ENCODE measurements around the gene MFRP. TPM values are rescaled to one million over a fixed set of nuclear protein-coding genes. Genes with fewer than 3 reads are reported as not detected.

MFRP gene
- not detected for total RNA-seq
- long read RNA-seq, partial matches to known transcripts: 2 of 2 reads
- long read RNA-seq, other reads (novel, unspliced or antisense): 0 of 2 reads

DNA sequence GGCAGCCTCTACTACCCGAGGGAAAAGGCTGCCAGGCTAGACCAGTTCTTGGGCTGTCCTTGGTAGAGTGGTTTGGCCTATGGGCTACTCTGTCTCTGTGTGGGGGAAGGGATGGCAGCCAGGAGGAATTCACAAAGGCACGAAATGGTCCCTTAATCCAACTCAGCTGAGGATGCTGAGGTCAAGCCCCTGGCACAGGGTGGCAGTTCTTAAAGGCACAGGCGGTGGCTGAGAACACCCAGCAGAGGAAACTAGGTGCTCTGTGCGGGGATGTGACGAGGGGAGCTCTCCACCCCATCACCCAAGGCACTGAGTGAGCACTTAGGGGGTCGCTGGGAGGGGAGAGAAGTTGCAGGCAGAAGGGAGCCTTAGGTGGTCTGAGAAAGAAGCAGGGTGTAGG is at the start of gene MFRP:
MFRP (minus strand) TSS at position 101 of the 400 bp plus-strand sequence. CDS start 192 bp downstream, outside the sequence.
- no peak for DNase-seq (ENCODE audit: low spot score)

DNA sequence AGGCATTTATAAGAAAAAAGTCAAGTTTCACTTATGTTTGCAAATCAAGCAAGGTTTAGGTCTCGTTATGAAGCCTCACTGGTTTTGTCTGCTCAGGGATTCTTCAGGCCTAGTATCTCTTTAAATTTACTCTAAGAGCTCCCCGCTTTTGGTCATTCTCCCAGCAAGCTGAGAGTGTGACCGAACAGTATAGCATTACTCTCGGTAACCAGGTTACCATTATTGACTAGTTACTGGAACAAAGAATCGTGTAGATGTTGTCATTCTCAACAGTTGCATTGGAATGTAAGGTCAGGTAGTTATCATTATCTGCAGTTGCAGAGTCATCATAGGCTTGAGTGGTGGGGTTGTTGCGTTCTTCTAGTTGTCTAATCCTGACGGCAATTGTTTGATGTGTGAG is 44.8 kb upstream of the MFRP start:
- DNase-seq (ENCODE audit: low spot score): no peak

DNA sequence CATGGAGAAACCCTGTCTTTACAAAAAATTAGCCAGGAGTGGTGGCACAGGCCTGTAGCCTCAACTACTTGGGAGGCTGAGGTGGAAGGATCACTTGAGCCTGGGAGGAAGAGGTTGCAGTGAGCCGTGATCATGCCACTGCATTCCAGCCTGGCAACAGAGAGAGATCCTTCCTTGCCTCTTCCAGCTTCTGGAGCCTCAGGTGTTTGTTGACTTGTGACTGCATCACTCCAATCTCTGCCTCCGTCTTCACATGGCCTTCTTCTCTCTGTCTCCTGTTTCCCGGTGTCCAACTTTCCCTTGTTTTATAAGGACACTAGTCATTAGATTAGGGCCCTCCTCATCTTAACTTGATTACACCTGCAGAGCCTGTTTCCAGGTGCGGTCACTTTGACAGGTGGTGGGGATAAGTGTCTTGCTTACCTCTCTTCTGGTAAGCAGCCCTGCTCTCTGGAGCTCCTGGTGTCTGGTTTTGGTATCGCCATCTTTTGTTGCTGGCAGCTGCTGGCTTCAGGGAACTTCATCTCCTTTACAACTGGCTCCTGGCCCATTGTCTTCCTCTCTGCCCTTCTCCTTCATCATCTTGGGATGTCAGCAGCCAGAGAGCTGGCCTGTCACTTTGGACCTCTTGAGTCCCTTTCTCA is 43.2 kb upstream of the MFRP start:
- no peak for DNase-seq (ENCODE audit: low spot score)

DNA sequence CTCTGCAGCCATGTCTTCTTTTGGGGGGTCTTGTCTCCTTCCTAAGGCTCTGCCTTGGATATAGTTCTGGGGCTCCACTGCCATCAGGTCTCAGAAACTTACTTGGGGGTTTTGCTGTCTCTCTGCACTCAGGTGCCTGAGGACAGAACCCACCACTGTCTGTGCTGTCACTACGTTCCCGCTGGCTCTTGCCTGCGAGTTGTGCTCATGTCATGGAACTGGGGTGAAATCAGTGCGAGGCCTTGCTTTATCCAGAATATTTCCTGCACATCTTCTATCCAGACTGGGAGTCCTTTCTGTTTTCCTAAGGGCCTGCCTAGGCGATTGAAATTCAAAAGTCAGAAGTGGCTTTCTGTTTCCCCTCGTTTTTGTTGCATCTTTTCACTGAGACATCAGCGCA is 41.6 kb upstream of the MFRP start:
- no peak for DNase-seq (ENCODE audit: low spot score)

DNA sequence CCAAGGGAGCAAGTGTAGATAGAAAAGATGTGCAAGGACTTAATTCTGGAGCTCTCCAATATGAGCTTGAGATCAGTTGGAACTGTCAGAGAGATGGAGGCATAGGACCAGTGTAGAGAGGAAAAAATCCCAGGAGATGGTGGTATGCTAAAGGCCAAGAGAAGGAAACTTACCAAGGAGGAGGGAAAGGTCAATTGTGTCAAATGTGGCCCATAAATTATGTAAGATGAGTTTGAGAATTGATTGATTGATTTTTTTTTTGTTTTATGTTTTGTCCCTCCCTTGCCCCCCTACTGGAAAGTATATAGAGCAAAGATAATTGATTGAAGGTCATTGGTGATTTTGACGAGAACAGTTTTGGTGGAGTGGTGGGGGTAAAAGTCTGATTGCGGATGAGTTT is 37.8 kb upstream of the MFRP start:
- DNase-seq (ENCODE audit: low spot score): no peak

DNA sequence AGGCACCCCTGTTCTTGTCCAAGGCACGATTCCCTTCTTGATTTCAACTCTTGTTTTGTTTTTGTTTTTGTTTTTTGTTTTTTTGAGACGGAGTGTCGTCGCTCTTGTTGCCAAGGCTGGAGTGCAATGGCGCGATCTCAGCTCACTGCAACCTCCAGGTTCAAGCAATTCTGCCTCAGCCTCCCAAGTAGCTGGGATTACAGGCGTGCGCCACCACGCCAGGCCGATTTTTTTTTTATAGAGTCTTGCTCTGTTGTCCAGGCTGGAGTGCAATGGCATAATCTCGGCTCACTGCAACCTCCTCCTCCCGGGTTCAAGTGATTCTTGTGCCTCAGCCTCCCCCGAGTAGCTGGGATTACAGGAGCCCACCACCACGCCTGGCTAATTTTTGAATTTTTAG is 36.0 kb upstream of the MFRP start:
- DNase-seq (ENCODE audit: low spot score): peak; percentile 35

DNA sequence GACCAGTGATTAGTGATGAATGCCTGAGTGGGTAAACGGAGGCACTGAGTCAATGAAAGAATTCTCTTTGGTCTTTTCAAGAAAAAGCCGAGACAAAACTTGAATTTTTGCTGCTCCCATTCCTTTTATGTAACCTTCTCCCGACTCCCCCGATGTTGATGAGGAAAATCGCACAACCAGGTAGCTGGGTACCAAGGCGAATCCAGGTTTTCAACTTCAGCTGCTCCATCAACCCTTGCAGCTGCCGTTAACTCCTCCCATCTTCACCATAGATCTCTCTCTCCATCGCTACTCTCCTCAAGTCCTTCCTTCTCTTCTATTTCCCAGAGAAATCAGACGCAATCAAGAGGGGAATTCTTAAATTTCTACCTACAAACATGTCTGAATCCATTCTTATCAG is 35.6 kb upstream of the MFRP start:
- no peak for DNase-seq (ENCODE audit: low spot score)

DNA sequence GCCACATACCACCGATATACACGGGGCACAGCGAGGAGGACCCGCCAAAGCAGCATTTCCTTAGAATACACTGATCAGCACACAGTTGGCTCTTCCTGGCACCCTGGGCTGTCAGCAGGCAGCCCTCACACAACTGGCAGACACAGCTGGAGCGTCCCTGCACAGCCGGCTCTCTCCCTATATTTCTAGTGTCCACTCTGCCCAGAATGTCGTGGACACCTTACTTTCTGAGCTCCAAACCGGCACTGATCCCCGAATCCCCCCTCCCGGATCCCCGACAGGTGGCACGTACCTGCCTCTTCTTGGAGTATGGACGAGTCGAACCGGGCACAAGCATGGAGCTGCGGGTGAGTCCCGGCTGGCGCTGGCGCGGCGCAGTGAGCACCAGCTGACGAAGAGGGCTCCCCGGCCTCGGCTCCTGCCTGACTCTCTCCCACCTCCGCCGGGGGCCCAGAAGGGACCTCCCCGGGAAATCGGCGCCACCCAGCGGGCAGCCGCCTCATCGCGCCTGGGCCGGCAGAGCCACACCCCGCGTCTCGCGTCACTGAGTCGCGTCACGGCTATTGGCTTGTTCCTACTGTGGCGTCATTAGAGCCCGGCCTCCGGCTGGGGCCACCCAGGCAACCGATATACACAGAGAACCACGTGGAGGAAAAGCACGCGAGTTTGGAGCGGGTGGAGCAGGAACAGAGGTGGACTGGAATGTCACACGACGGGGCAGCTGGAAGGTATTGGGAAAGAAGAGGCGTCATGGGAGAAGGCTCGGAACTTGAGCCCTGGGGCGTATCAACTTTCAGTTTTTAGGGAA is 34.9 kb upstream of the MFRP start, which contains the start of gene USP2:
USP2 (minus strand) TSS at position 510 of the 808 bp plus-strand sequence. CDS start 8,210 bp downstream, outside the sequence.
- peak; percentile 99 for DNase-seq (ENCODE audit: low spot score)

DNA sequence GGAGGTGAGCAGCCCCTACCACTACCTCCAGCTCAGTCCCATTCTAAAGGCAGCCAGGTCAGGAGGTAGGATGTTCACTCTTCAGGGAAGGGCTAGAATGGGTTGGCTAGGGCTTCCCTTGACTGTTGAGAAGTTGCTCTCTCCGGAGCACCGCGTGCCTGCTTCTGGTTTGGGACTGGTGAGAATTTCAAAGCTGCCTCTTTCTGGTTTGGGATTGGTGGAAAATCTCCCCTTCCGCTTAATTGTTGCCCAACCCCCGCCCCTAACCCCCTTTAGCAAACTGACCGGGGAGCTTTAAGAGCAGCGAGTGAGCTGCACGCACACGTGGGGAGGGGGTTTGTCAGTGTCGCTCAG is 34.3 kb upstream of the MFRP start:
- no peak for DNase-seq (ENCODE audit: low spot score)

DNA sequence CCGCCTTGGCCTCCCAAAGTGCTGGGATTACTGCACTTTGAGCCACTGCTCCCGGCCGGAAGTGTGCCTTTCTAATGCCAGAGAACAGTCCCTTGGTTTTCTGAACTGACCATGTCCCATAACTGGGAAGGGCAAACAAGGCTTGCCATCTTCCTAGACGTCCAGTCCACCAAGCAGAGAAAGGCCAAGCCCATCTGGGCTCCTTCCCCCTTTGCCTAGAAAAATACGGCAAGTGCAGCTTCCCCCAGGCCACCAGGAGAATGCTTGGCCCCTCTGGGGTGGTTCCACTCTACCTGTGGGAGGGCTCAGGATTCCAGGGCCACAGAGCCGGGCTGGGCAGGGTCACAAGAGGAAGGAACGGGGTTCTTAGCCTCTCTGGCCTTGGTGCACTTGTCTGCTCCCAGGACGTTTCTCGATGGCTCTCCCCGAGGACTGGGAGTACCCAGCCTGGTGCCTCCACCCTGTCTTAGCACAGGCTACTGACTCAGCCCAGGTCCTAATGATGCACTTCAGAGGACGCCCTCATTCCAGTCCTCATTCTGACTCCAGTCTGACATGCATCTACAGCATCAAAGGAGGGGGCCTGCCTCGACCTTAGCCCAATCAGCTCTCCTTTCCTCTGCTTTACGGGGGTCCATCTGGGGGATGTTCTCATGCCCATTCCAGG is 33.8 kb upstream of the MFRP start:
- peak; percentile 87 for DNase-seq (ENCODE audit: low spot score)

DNA sequence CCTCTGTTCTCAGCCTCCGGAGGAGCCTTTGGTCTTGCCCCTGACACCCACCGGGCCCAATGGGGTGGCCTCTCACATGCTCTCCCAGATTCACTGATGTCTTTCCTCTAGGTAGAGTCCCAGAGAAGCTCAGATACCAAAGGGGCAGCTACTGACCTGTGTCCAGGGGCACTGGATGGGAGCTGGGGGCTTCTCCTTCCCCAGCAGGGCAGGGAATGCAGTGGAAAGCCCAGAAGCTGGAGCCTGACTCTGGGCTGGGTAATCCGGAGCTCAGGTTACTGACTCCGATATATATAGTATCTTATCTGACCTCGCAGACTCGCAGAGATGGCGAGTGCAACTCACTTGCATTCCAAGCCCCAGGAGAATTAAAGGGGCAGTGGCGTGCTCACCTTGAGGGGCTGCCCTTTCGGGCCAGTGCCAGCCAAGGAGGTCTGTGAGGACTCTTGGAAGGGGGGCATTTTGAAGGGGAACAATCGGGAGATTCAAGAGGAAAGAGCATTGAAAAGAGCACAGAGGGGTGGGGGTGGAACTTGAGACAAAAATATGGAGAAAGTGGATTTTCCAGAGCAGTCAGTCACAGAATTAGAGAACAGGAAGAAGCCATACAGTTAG is 32.5 kb upstream of the MFRP start:
- DNase-seq (ENCODE audit: low spot score): peak; percentile 86

DNA sequence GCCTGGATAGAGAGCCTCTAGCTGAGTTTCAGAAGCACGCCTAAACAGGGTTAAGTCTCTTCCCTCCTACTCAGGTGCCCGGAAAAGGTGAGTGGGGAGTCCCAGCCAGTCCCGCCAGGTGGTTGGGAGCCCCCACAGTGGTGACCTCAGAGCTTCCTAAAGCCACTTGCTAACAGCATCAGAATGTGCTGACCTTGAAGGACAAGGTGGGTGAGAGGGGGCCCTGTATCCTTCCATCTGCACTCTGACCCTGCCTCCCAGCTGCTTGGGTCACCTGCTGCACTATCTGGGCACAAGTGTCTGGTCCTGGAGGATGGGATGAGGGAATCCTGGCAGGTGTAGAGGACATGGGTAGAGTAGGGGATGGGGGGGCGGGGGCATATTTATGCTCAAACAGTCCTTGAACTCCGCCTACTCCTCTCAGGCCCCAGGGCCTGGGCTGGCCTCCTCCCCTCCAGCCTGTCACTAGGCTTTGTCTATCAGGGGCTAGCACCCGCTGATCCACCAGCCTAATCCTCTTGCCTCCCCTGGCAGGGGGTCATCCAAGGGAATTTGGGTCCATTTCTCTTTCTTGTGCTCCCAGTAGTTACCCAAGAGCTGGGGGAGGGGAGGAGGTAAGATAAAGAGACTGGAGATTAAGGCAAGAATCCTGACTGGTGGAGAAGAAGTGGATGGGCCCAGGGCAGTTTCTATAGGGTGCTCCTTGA is 31.6 kb upstream of the MFRP start:
- DNase-seq (ENCODE audit: low spot score): peak; percentile 62

DNA sequence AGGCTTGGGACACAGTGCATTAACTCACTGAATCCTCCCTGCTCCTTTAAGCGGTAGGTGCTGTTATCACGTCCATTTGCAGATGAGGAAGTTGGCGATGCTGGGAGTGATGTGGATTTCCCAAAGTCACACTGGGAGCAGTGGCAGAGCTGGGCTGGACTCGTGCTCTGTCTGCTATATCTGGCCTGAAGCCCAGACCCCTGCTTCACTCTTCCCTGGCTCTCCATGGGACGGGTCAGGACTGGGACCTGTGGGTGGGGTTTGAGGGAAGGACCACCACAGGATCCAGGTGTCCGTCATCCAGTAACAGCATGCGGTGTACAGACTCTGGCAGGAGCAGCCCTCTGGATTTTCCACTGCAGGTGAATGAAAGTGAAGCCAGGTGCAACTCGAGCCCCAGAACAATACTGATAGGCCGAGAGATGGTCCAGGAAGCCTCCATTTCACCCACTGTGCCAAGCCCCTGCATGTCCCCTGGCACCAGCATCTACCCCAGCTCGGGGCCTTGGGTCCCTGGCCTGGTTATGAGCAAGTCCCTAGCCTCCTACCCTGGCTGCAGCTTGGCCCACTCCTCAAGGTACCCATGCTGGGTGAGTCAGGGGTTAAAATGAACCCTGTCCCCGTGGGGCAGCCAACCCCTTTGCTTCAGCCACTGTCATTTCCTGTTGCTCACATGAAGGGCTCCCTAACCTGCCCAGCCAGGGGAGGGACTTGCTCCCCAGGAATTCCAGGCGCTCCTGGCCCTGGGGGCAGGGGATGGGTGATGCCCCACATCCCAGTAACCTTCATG is 30.8 kb upstream of the MFRP start:
- DNase-seq (ENCODE audit: low spot score): peak; percentile 80

DNA sequence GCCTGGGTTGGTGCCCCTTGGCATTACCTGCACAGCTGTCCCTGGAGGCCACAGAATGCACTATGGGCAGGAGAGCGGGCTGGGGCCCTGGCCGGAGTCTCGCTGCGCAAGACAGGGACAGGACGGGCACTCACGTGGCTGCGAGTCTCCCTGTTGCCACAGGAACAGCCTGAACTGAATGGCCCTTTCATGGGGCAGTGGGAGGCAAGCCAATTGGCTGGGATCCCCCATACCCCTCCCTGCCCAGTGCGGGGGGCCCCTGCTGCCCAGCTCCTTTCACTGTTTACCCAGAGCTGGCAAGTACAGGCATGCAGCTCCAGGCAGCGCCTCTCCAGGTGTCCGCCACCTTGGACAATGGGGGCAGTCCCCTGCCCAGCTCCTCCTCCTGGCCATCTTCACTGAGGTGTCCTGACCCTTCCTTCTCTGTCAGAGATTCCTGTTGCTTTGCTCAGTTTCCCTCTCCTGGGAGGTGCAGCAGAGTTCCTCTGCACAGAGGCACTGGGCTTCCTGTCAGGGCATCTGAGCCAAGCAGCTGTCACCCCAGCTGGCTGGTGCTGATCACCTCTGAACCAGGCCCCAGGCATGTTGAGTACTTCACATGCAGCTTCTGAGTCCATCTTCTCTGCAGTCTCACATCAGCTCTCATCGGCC is 29.8 kb upstream of the MFRP start:
- DNase-seq (ENCODE audit: low spot score): peak; percentile 87

DNA sequence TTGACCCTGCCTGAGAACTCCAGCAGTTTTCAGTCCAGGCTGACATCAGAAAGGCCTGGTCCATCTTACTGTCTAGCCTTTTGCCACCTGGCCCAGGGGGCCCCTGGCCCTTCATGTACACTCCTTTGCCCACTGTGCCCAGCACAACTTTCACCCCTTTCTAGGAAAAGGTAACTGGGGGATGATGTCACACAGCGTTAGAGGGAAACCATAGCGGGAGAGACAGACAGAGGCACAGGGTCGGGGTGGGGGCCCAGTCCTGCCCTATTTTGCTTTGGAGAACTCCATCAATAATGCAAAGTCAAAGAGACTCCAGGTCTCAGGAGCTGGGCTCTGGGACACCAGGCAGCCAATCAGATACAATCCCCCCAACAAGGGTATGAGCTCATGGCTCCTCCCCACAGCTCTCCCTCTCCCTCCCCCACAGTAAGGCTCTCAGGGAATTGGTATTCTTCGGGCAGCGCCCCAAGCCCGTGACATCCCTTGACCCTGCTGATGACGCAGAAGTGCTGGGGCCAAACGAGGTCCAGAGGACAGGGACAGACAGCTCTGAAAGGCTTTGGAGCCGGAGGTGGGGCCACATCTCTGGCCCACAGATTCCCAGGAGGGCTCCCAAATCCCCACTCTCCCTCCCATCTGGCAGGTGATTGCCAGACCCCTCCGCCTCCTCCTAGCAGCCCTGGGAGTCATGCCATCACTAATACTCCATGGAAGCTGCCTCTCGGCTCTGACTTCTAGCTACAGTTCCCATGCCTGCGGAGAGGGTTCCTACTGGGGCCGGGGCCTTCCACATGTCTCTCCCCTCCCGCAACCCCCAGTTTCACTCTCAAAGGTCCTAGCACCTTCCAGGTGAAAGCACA is 29.1 kb upstream of the MFRP start:
- peak; percentile 90 for DNase-seq (ENCODE audit: low spot score)

DNA sequence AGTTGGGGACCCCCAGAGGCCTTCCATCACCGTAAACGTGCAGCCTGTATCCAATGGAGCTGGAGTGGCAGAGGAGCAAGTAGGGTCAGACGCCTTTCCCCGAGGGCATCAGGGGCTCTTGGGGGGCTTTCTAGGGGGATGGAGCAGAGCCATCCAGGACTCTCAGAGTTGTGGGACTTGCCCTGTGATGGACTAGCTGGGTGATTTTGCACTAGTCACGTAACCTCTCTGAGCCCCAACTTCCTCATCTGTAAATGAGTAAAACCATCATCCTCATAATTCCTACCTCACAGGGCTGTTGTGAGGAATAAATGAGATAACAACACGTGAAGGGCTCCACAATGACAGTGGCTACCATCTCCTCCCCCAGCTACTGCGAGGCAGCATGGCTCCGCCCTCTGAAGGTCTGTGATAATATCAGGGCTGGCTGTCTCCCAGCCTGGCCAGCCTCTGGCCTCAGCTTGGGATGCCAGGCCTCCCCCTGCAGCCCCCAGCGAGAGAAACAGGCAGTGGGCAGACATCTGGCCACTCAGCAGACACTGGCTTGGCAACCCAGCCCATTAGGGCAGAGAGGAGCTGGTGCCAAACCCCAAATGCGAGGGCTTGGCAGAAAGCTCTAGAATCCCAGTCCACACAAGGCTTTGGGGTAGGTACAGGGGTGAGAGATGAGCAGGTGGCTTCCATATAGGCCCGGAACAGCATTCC is 28.3 kb upstream of the MFRP start:
- peak; percentile 85 for DNase-seq (ENCODE audit: low spot score)

DNA sequence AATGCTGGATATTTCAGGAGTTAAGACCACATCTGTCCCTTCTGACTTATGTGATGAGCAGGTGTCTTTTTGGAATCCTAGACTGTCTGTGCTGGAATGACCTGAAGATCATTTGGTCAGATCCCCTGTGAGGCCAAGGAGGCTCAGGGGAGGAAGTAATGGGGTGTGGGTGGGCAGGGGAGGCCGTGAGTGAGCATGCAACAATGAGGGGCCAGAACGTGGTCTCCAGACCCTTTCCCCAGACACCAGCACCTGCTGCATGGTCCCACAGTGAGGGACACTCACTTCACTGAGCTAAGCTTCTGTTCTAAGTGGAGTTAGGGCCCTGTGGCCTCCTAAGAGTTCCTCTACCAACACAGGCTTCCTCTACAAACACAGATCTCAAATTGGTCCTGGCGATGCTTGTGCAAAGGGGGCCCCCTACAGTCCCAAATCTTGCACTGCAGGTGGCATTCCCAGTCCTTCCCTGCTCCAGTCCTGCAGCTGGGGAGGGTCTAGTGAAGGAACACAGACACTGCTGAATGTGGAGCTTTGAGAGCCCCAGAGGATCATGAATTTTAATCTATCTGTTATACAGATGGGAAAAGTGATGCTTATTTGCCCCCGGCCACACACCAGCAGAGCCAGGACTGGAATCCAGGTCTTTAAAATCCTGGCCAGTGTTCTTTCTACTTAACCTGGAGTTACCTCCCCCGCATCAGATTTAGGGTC is 27.6 kb upstream of the MFRP start:
- peak; percentile 84 for DNase-seq (ENCODE audit: low spot score)
